Astrocyte of the cerebellum (primary cell): ENCODE results near the gene FBRS.

Experiments
- DNase-seq: peaks from one replicate; pipeline ENCODE4 v3.0.0-alpha.2; 2011; ENCODE audit warnings: low read depth
- H3K4me3 ChIP-seq: 2 replicates; pipeline ENCODE4 v1.5.1; 2011; ENCODE audit warnings: mild to moderate bottlenecking, low read depth, low read length, moderate library complexity
- in situ Hi-C: cut with HindIII; loops from 2 replicates; pipeline ENCODE4 v1.10.0; 2017; ENCODE audit warnings: low sequenced_read_pairs
- TF ChIP-seq, protein P1 (sequence below): IDR thresholded peaks from 2 replicates; pipeline ENCODE4 v1.5.1; 2012; ENCODE audit warnings: low read length, low read depth, moderate library complexity, mild to moderate bottlenecking; ENCODE audit errors: missing control alignments

FBRS gene

DNA sequence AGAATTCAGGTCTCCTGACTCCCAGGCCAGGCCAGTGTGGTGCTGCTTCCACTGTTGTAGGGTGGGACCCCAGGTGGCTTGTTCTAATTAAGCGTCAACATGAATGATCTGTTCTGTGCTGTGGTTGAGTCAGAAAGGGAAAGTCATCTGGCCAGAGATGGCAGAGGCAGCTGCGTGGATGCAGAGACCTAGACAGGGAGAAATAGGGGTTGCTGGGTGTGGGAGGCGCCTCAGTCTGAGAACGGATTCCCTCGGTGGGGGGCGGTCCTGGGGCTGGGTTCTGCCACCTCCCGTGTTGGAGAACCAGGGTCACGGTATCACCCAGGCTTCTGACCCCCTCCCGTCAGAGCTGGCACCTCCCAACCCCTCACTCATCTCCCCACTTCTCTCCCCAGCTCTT, 5.6 kb downstream of the FBRS start:
- TF ChIP-seq, protein P1, sequence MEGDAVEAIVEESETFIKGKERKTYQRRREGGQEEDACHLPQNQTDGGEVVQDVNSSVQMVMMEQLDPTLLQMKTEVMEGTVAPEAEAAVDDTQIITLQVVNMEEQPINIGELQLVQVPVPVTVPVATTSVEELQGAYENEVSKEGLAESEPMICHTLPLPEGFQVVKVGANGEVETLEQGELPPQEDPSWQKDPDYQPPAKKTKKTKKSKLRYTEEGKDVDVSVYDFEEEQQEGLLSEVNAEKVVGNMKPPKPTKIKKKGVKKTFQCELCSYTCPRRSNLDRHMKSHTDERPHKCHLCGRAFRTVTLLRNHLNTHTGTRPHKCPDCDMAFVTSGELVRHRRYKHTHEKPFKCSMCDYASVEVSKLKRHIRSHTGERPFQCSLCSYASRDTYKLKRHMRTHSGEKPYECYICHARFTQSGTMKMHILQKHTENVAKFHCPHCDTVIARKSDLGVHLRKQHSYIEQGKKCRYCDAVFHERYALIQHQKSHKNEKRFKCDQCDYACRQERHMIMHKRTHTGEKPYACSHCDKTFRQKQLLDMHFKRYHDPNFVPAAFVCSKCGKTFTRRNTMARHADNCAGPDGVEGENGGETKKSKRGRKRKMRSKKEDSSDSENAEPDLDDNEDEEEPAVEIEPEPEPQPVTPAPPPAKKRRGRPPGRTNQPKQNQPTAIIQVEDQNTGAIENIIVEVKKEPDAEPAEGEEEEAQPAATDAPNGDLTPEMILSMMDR: no peak
- no peak for DNase-seq
- H3K4me3 ChIP-seq: no peak overlapping the region
- in situ Hi-C loops: no loop called here

DNA sequence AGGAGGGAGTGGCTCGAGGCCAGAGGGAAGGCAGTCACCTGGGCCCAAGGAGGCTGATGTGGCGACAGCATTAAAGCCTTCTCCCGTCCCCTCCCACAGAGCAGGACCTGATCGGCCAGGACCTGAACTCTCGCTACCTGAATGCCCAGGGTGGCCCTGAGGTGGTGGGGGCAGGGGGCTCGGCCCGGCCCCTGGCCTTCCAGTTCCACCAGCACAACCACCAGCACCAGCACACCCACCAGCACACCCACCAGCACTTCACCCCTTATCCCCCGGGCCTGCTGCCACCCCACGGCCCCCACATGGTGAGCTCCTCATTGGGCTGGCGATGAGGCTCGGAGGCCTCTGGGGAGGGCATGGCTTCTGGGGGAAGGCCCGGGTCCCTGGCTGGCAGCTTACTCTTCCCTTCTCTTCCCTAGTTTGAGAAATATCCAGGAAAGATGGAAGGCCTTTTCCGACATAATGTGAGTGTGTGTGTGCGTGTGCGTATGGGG, 6.4 kb downstream of the FBRS start:
- TF ChIP-seq, protein P1: no peak
- no peak overlapping the region for H3K4me3 ChIP-seq
- DNase-seq: no peak
- in situ Hi-C loops: no loop called here

DNA sequence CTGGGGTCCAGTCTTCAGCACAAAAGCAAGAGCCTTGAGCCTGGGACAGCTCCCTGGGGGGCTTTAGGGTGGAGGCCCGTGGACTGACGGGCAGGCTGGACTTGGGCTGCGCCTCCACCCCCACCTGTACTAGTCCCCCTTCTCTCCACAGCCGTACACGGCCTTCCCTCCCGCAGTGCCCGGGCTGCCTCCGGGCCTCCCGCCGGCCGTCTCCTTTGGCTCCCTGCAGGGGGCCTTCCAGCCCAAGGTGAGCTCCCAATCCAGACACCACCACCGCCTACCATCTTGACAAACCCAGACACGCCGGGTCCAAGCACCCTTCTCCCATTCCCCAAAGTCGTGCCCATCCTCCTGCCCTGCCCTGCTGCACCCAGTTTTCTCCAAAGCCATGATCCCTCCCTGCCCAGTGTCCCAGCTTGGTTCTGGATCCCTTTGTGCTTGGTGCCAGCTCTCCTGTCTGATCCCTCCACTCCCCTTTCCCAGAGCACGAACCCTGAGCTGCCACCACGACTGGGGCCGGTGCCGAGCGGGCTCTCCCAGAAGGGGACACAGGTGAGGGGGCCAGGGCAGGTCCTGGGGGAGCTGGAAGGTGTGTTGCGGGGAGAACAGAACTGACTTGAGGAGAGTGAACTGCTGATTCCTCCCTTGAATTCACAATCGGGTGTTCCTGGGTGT, 7.1 kb downstream of the FBRS start:
- TF ChIP-seq, protein P1: no peak
- no peak for DNase-seq
- in situ Hi-C loops: no loop called here
- H3K4me3 ChIP-seq: no peak overlapping the region

DNA sequence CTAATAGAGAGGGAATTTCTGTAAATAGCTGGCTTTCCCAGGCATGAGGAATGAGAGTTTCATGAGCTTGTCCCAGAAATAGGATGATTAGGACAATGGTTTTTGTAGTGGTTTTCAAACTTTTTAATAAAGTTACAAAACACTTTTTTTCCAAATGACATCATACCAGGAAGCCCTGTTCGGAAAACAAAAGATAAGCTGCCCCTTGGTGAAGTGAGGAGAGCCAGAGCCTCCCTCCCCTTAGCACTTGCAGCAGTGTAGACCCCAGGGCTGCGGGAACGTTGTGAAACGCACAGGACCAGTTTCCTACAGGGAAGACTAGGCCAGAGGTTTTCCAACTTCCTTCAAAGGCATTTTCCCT, 7.6 kb downstream of the FBRS start:
- TF ChIP-seq, protein P1: no peak
- in situ Hi-C loops: no loop called here
- H3K4me3 ChIP-seq: no peak overlapping the region
- no peak for DNase-seq

DNA sequence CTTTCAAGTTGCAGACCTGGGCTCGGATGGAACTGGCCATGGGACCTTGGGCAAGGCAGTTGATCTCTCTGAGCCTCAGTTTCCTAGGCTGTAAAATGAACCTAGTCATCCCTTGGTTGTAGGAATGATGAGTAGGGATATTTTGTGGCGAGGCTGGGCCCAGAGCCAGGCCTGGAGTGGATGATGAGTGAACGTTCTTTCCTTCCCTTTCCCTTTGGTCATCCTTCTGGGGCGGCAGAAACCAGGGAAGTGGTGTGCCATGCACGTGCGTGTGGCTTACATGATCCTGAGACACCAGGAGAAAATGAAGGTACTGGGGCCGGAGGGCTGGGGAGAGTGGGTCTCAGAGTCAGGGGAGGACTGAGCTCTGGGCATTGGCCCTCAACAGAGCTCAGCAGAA, 8.4 kb downstream of the FBRS start:
- H3K4me3 ChIP-seq: no peak overlapping the region
- in situ Hi-C loops: no loop called here
- TF ChIP-seq, protein P1: no peak
- no peak for DNase-seq

DNA sequence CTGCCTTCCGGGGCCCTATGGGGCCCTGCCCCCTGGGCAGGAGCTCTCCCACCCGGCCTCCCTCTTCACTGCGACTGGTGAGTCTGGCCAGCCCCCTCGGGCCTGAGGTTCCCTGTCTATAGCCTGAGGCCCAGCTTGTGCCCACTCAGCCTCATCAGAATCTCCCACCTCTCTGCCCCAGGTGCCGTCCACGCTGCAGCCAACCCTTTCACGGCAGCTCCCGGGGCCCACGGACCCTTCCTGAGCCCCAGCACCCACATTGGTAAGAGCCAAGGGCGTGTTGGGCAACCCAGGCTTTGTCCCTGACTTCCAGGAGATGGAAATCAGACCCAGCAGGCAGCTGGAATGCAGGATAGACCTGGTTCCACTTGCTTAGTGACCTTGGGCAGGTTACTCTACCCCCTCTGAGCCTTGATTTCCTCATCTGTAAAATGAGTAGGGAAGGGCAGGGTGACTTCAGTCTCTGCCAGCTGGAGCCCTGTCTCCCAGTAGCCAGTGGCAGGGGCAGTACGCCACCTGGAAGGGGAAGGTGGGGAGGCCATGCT, 9.2 kb downstream of the FBRS start:
- H3K4me3 ChIP-seq: no peak overlapping the region
- in situ Hi-C loops: no loop called here
- no peak for DNase-seq
- TF ChIP-seq, protein P1: no peak
